ENCODE data around the gene DNAJB13. TPM values are rescaled to one million over a fixed set of nuclear protein-coding genes. Genes with fewer than 3 reads are reported as not detected.

The DNAJB13 gene
- total RNA-seq, 1 experiment from 2014 or later: 0.24 TPM

- no peak for DNase-seq (ENCODE audit: low spot score)
- no peak for ATAC-seq
- 0 out of 2 replicates have a peak, but pooled peaks cover 4% of the 10 kb centered on the region for H3K4me1 Mint-ChIP-seq
- H3K27ac Mint-ChIP-seq: no peak overlapping the region
- H3K36me3 Mint-ChIP-seq: no peaks in the 10 kb centered on the region
- POLR2A ChIA-PET: no interaction called here
- no peak overlapping the region for H3K4me3 Mint-ChIP-seq
- TF ChIP-seq SP1 (CRISPR knock-in tag; conservative IDR thresholded peaks at IDR 0.05) (no peak), ZNF138 (CRISPR knock-in tag; conservative IDR thresholded peaks at IDR 0.05) (no peak), MLX (CRISPR knock-in tag; IDR thresholded peaks at IDR 0.05) (no peak), MYBL2 (CRISPR knock-in tag; IDR thresholded peaks at IDR 0.05) (no peak), ZNF263 (CRISPR knock-in tag; IDR thresholded peaks at IDR 0.05; ENCODE audit: low read depth) (no peak), ZNF396 (CRISPR knock-in tag; IDR thresholded peaks at IDR 0.05; ENCODE audit: borderline replicate concordance) (no peak), MAX (CRISPR knock-in tag; IDR thresholded peaks at IDR 0.05) (no peak), OVOL2 (CRISPR knock-in tag; IDR thresholded peaks at IDR 0.05; ENCODE audit: borderline replicate concordance) (no peak), NR3C1 (CRISPR knock-in tag; conservative IDR thresholded peaks at IDR 0.05; ENCODE audit: low read depth) (no peak), ZBTB21 (CRISPR knock-in tag; IDR thresholded peaks at IDR 0.05; ENCODE audit: borderline replicate concordance) (no peak), IRF2 (CRISPR knock-in tag; IDR thresholded peaks at IDR 0.05; ENCODE audit: borderline replicate concordance, low read depth) (no peak), ZNF423 (CRISPR knock-in tag; IDR thresholded peaks at IDR 0.05) (no peak), SMAD4 (CRISPR knock-in tag; IDR thresholded peaks at IDR 0.05) (no peak), GABPB1 (CRISPR knock-in tag; IDR thresholded peaks at IDR 0.05) (no peak), PREB (CRISPR knock-in tag; IDR thresholded peaks at IDR 0.05; ENCODE audit: borderline replicate concordance) (no peak)
- TF ChIP-seq, protein P1, sequence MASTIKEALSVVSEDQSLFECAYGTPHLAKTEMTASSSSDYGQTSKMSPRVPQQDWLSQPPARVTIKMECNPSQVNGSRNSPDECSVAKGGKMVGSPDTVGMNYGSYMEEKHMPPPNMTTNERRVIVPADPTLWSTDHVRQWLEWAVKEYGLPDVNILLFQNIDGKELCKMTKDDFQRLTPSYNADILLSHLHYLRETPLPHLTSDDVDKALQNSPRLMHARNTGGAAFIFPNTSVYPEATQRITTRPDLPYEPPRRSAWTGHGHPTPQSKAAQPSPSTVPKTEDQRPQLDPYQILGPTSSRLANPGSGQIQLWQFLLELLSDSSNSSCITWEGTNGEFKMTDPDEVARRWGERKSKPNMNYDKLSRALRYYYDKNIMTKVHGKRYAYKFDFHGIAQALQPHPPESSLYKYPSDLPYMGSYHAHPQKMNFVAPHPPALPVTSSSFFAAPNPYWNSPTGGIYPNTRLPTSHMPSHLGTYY (CRISPR knock-in tag; IDR thresholded peaks at IDR 0.05): no peak
- TF ChIP-seq, protein P2, sequence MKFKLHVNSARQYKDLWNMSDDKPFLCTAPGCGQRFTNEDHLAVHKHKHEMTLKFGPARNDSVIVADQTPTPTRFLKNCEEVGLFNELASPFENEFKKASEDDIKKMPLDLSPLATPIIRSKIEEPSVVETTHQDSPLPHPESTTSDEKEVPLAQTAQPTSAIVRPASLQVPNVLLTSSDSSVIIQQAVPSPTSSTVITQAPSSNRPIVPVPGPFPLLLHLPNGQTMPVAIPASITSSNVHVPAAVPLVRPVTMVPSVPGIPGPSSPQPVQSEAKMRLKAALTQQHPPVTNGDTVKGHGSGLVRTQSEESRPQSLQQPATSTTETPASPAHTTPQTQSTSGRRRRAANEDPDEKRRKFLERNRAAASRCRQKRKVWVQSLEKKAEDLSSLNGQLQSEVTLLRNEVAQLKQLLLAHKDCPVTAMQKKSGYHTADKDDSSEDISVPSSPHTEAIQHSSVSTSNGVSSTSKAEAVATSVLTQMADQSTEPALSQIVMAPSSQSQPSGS (CRISPR knock-in tag; IDR thresholded peaks at IDR 0.05; ENCODE audit: borderline replicate concordance, low read depth): no peak
- TF ChIP-seq, protein P3, sequence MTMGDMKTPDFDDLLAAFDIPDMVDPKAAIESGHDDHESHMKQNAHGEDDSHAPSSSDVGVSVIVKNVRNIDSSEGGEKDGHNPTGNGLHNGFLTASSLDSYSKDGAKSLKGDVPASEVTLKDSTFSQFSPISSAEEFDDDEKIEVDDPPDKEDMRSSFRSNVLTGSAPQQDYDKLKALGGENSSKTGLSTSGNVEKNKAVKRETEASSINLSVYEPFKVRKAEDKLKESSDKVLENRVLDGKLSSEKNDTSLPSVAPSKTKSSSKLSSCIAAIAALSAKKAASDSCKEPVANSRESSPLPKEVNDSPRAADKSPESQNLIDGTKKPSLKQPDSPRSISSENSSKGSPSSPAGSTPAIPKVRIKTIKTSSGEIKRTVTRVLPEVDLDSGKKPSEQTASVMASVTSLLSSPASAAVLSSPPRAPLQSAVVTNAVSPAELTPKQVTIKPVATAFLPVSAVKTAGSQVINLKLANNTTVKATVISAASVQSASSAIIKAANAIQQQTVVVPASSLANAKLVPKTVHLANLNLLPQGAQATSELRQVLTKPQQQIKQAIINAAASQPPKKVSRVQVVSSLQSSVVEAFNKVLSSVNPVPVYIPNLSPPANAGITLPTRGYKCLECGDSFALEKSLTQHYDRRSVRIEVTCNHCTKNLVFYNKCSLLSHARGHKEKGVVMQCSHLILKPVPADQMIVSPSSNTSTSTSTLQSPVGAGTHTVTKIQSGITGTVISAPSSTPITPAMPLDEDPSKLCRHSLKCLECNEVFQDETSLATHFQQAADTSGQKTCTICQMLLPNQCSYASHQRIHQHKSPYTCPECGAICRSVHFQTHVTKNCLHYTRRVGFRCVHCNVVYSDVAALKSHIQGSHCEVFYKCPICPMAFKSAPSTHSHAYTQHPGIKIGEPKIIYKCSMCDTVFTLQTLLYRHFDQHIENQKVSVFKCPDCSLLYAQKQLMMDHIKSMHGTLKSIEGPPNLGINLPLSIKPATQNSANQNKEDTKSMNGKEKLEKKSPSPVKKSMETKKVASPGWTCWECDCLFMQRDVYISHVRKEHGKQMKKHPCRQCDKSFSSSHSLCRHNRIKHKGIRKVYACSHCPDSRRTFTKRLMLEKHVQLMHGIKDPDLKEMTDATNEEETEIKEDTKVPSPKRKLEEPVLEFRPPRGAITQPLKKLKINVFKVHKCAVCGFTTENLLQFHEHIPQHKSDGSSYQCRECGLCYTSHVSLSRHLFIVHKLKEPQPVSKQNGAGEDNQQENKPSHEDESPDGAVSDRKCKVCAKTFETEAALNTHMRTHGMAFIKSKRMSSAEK (CRISPR knock-in tag; IDR thresholded peaks at IDR 0.05; ENCODE audit: borderline replicate concordance): no peak
- TF ChIP-seq, protein P4, sequence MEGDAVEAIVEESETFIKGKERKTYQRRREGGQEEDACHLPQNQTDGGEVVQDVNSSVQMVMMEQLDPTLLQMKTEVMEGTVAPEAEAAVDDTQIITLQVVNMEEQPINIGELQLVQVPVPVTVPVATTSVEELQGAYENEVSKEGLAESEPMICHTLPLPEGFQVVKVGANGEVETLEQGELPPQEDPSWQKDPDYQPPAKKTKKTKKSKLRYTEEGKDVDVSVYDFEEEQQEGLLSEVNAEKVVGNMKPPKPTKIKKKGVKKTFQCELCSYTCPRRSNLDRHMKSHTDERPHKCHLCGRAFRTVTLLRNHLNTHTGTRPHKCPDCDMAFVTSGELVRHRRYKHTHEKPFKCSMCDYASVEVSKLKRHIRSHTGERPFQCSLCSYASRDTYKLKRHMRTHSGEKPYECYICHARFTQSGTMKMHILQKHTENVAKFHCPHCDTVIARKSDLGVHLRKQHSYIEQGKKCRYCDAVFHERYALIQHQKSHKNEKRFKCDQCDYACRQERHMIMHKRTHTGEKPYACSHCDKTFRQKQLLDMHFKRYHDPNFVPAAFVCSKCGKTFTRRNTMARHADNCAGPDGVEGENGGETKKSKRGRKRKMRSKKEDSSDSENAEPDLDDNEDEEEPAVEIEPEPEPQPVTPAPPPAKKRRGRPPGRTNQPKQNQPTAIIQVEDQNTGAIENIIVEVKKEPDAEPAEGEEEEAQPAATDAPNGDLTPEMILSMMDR (IDR thresholded peaks at IDR 0.05): no peak
- no peaks in the 10 kb centered on the region for H3K27me3 Mint-ChIP-seq (ENCODE audit: low read depth)
- H3K9me3 Mint-ChIP-seq: no peaks in the 10 kb centered on the region
- CTCF ChIA-PET: interaction anchor here (1.6 kb wide), 1 partner anchor 254 kb away, joined by 4 read pairs; no protein-coding TSS in a partner anchor
These were observed 51.0 kb downstream of the DNAJB13 start for GRCh38 chr11:74001822-74002286.

All from WTC11 (cell line).